COLO829 (cell line): ENCODE results near the gene VPS29.

Experiments
- DNase-seq: peaks from one replicate; pipeline ENCODE4 v3.0.0; 2012; ENCODE audit warnings: low spot score

VPS29 gene

GRCh38 chr12:110444455-110444854 is 57.5 kb downstream of the VPS29 start:
- DNase-seq = no peak
